Osteocyte (in vitro differentiated cells): ENCODE measurements around the gene TCF7L1. TPM values are rescaled to one million over a fixed set of nuclear protein-coding genes. Genes with fewer than 3 reads are reported as not detected.

Source experiments
- DNase-seq: peaks from one replicate; pipeline ENCODE4 v3.0.0; 2021; ENCODE audit warnings: mixed read lengths; ENCODE audit not compliant: unreplicated experiment; ENCODE audit errors: extremely low spot score
- H3K27ac Mint-ChIP-seq: one replicate; pipeline ENCODE4 v1.8.0; 2021; ENCODE audit warnings: mild to moderate bottlenecking, mixed read lengths; ENCODE audit not compliant: unreplicated experiment
- H3K27me3 Mint-ChIP-seq: one replicate; pipeline ENCODE4 v1.8.0; 2021; ENCODE audit warnings: mixed read lengths; ENCODE audit not compliant: unreplicated experiment
- H3K36me3 Mint-ChIP-seq: one replicate; pipeline ENCODE4 v1.8.0; 2021; ENCODE audit warnings: mixed read lengths; ENCODE audit not compliant: unreplicated experiment
- H3K4me1 Mint-ChIP-seq: one replicate; pipeline ENCODE4 v1.8.0; 2021; ENCODE audit warnings: mixed read lengths; ENCODE audit not compliant: unreplicated experiment
- H3K4me3 Mint-ChIP-seq: one replicate; pipeline ENCODE4 v1.8.0; 2021; ENCODE audit warnings: mild to moderate bottlenecking, moderate library complexity, mixed read lengths; ENCODE audit not compliant: unreplicated experiment
- H3K9me3 Mint-ChIP-seq: one replicate; pipeline ENCODE4 v1.8.0; 2021; ENCODE audit warnings: mixed read lengths; ENCODE audit not compliant: unreplicated experiment
- CTCF ChIP-seq: fragments of 200-600 bp; sonication (generic); IDR thresholded peaks from 2 replicates; pipeline ENCODE4 v1.5.0; 2021; ENCODE audit warnings: antibody characterized with exemption, mild to moderate bottlenecking, moderate library complexity
- total RNA-seq: library from RNA; stranded (reverse); gene quantifications from 2 replicates; pipeline ENCODE4 v1.2.1, GENCODE V29; 2021

Gene TCF7L1
- total RNA-seq, 1 donor from 2014 or later, result 31.8 TPM

GRCh38 chr2:85231468-85231805, 98.2 kb downstream of the TCF7L1 start:
- no peak overlapping the region for H3K27ac Mint-ChIP-seq

GRCh38 chr2:85231952-85232351, 98.8 kb downstream of the TCF7L1 start:
- peaks cover 7% of the 10 kb centered on the region for H3K36me3 Mint-ChIP-seq
- no peaks in the 10 kb centered on the region for H3K9me3 Mint-ChIP-seq
- H3K4me1 Mint-ChIP-seq, result peaks cover 18% of the 10 kb centered on the region
- no peak for DNase-seq
- H3K4me3 Mint-ChIP-seq, result no peak overlapping the region
- no peak for TF ChIP-seq CTCF
- no peaks in the 10 kb centered on the region for H3K27me3 Mint-ChIP-seq
- H3K27ac Mint-ChIP-seq, result no peak overlapping the region

More at GRCh38 chr2:85231468-85231805, 98.2 kb downstream of the TCF7L1 start:
- H3K36me3 Mint-ChIP-seq, result peaks cover 7% of the 10 kb centered on the region
- H3K4me1 Mint-ChIP-seq, result peaks cover 17% of the 10 kb centered on the region
- no peaks in the 10 kb centered on the region for H3K9me3 Mint-ChIP-seq
- H3K27me3 Mint-ChIP-seq, result no peaks in the 10 kb centered on the region
- H3K4me3 Mint-ChIP-seq, result no peak overlapping the region
- no peak for DNase-seq
- no peak for TF ChIP-seq CTCF

GRCh38 chr2:85234868-85235267, 101.7 kb downstream of the TCF7L1 start:
- H3K27ac Mint-ChIP-seq, result no peak overlapping the region

GRCh38 chr2:85235281-85235680, 102.1 kb downstream of the TCF7L1 start:
- no peak overlapping the region for H3K4me3 Mint-ChIP-seq

More at GRCh38 chr2:85234868-85235267, 101.7 kb downstream of the TCF7L1 start:
- no peaks in the 10 kb centered on the region for H3K27me3 Mint-ChIP-seq
- peaks cover 30% of the 10 kb centered on the region for H3K4me1 Mint-ChIP-seq
- H3K36me3 Mint-ChIP-seq, result peaks cover 7% of the 10 kb centered on the region
- no peak overlapping the region for H3K4me3 Mint-ChIP-seq
- no peaks in the 10 kb centered on the region for H3K9me3 Mint-ChIP-seq
- no peak for TF ChIP-seq CTCF
- no peak for DNase-seq

GRCh38 chr2:85236084-85236483, 102.9 kb downstream of the TCF7L1 start:
- TF ChIP-seq CTCF, result no peak
- Mint-ChIP-seq H3K4me3 (no peak overlapping the region), H3K27ac (no peak overlapping the region), H3K9me3 (no peaks in the 10 kb centered on the region), H3K4me1 (peaks cover 39% of the 10 kb centered on the region), H3K36me3 (peaks cover 7% of the 10 kb centered on the region), H3K27me3 (no peaks in the 10 kb centered on the region)
- no peak for DNase-seq

More at GRCh38 chr2:85235281-85235680, 102.1 kb downstream of the TCF7L1 start:
- H3K36me3 Mint-ChIP-seq, result peaks cover 7% of the 10 kb centered on the region
- TF ChIP-seq CTCF, result no peak
- no peak overlapping the region for H3K27ac Mint-ChIP-seq
- DNase-seq, result no peak
- no peaks in the 10 kb centered on the region for H3K9me3 Mint-ChIP-seq
- peaks cover 34% of the 10 kb centered on the region for H3K4me1 Mint-ChIP-seq
- H3K27me3 Mint-ChIP-seq, result no peaks in the 10 kb centered on the region
